ENCODE results near the gene LPAR1.

The LPAR1 gene

DNA sequence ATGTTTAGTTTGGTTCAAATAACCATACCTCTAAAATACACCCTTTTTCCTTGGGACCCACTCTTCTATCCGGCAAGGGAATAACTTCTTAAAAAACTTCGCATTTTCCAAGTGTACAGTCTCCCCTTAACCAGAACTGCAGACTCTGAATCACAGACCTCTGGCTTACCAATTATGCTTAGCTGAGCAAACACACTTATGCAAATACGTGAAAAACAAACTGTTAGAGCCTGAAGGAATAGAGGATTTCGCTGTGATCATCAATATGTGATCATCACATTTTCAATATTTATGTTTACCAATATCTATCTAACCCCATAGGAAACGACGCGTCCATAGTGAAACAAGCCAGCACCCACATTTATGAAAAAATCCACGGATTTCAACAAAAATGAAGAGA is 1.3 kb downstream of the LPAR1 start:
- Histone ChIP-seq H3K27me3 (replicated peaks; ENCODE audit: control insufficient read depth, insufficient read depth, low read length) (no peaks in the 10 kb centered on the region), H3K36me3 (ENCODE audit: control insufficient read depth, insufficient read depth, low read length) (no peaks in the 10 kb centered on the region), H3K4me3 (replicated peaks; ENCODE audit: low read depth, low read length) (peak overlapping the region; percentile 52; the same call in 1 of the 2 replicates)
- TF ChIP-seq CTCF (IDR thresholded peaks at IDR 0.05; ENCODE audit: insufficient read depth, low read length, poor library complexity, severe bottlenecking) = no peak
- no peak for DNase-seq (ENCODE audit: extremely low read depth, insufficient read length)

DNA sequence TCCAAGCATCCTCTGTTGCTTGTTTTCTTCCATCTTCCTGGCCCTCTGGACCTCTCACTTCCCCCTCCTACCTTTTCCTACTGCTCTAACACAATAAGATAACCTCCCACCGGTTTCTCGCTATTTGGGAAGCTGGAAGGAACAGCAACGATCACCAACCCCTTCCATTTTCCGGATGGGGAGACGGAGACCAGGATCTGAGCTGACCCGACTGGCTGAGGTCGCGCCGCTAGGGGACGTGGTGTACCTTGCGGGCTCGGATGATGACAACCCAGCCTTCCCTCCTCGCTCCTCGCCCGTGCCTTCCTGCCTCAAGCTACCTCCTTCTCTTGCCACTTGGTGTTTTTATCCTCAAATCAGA is 1.9 kb downstream of the LPAR1 start:
- TF ChIP-seq CTCF (IDR thresholded peaks at IDR 0.05; ENCODE audit: insufficient read depth, low read length, poor library complexity, severe bottlenecking) = peak; percentile 51
- Histone ChIP-seq H3K27me3 (replicated peaks; ENCODE audit: control insufficient read depth, insufficient read depth, low read length) (no peaks in the 10 kb centered on the region), H3K4me3 (replicated peaks; ENCODE audit: low read depth, low read length) (no peak overlapping the region), H3K36me3 (ENCODE audit: control insufficient read depth, insufficient read depth, low read length) (no peaks in the 10 kb centered on the region)
- DNase-seq (ENCODE audit: extremely low read depth, insufficient read length) = no peak

DNA sequence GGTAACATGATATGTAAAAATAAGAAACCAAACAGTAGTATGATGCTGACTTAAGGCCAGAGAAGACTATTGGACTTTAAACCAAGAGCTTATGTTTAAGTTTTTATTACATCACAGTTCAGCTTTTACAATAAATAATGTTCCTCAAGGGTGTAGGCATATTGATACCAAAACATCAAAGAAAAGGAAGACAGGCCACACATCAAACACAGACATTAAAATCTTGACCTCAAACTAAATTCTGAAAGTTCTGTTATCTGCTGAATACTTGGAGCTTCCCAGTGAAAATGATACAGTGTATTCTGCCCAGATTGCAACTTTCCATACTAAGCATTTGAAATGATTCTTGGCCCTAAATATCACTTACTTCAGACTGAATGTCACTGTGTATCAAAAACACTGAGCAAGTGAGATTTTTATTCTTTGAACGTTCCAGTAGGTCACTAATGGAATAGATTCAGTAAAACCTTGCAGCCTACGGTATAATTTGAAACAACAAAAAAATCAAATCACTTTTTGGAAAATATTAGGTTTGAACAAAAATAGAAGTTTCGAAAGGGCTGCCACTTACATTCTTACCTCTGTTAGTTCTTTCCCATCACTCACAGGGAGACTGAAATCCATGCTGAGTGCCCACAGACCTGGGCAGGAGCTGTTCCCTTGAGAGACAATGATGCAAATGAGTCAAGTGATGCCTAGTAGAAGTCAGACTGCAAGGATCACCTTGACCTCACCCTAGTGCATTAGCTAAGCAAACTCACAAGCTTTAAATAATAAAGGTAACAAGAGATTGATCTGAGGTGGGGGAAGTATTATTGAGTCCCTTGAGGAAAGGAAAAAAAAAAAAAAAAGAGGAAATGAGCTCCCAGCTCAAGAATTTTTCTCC is 2.5 kb downstream of the LPAR1 start:
- no peaks in the 10 kb centered on the region for H3K27me3 ChIP-seq (replicated peaks; ENCODE audit: control insufficient read depth, insufficient read depth, low read length)
- H3K4me3 ChIP-seq (replicated peaks; ENCODE audit: low read depth, low read length) = no peak overlapping the region
- DNase-seq (ENCODE audit: extremely low read depth, insufficient read length) = no peak
- H3K36me3 ChIP-seq (ENCODE audit: control insufficient read depth, insufficient read depth, low read length) = no peaks in the 10 kb centered on the region
- TF ChIP-seq CTCF (IDR thresholded peaks at IDR 0.05; ENCODE audit: insufficient read depth, low read length, poor library complexity, severe bottlenecking) = no peak

- no peak for DNase-seq (ENCODE audit: extremely low read depth, insufficient read length)
- TF ChIP-seq CTCF (IDR thresholded peaks at IDR 0.05; ENCODE audit: insufficient read depth, low read length, poor library complexity, severe bottlenecking) = no peak
- H3K4me3 ChIP-seq (replicated peaks; ENCODE audit: low read depth, low read length) = no peak overlapping the region
Observed at GRCh38 chr9:111034898-111035539, 3.3 kb downstream of the LPAR1 start.

GRCh38 chr9:111034170-111034897 is 3.9 kb downstream of the LPAR1 start:
- TF ChIP-seq CTCF (IDR thresholded peaks at IDR 0.05; ENCODE audit: insufficient read depth, low read length, poor library complexity, severe bottlenecking) = no peak
- H3K4me3 ChIP-seq (replicated peaks; ENCODE audit: low read depth, low read length) = no peak overlapping the region
- no peaks in the 10 kb centered on the region for H3K27me3 ChIP-seq (replicated peaks; ENCODE audit: control insufficient read depth, insufficient read depth, low read length)
- no peak for DNase-seq (ENCODE audit: extremely low read depth, insufficient read length)
- no peaks in the 10 kb centered on the region for H3K36me3 ChIP-seq (ENCODE audit: control insufficient read depth, insufficient read depth, low read length)

More at GRCh38 chr9:111034898-111035539, 3.3 kb downstream of the LPAR1 start:
- Histone ChIP-seq H3K36me3 (ENCODE audit: control insufficient read depth, insufficient read depth, low read length) (no peaks in the 10 kb centered on the region), H3K27me3 (replicated peaks; ENCODE audit: control insufficient read depth, insufficient read depth, low read length) (no peaks in the 10 kb centered on the region)

All from GM06990 (cell line).